HepG2 (cell line): Measurements from ENCODE around the gene COX7A2L. TPM values are rescaled to one million over a fixed set of nuclear protein-coding genes. Genes with fewer than 3 reads are reported as not detected.

Experiments used
- ATAC-seq: fragments of 200-7000 bp; cut with Tn5 transposase; 3 replicates; pipeline ENCODE4 v1.9.1; 2020; ENCODE audit warnings: mild to moderate bottlenecking, moderate library complexity
- BruUV-seq: library from RNA; stranded (reverse); fragments of 400-500 nt; replicated peaks from 2 replicates; lab custom pipeline; 2021; lab: Mats Ljungman, UMichigan
- CTCF ChIA-PET: fragments of 300-600 bp; formaldehyde crosslinking; extraction: SDS; loops from one replicate; lab custom pipeline; 2021; ENCODE audit warnings: low total read pairs, inconsistent platforms, low intra/inter-chr PET ratio; lab: Yijun Ruan, JAX
- POLR2A ChIA-PET: fragments of 350-600 bp; sonication (Branson Sonifier 250); formaldehyde crosslinking; loops from one replicate; lab custom pipeline; 2020; ENCODE audit warnings: antibody characterized with exemption, inconsistent platforms; lab: Yijun Ruan, JAX
- DNase-seq: peaks from one replicate; pipeline ENCODE4 v3.0.0-alpha.2; 2015; ENCODE audit warnings: low spot score
- FAIRE-seq: peaks from 3 replicates; lab custom pipeline; 2011; peaks lifted over from hg19 to GRCh38; lab: Jason Lieb, UNC
- H2AFZ ChIP-seq: one replicate; pipeline ENCODE4 v1.6.1; 2011; ENCODE audit warnings: low read length, inconsistent platforms
- H3K27ac ChIP-seq: fragments of 300-600 bp; 3 replicates; pipeline ENCODE4 v1.8.0; 2011; ENCODE audit warnings: mixed run types, mild to moderate bottlenecking, mixed read lengths, low read length, inconsistent platforms; ENCODE audit not compliant: insufficient read depth; ENCODE audit errors: extremely low read length
- H3K27me3 ChIP-seq, 2 experiments: fragments of 200-600 bp in 1 of 2; 2 replicates in 1 of 2; 3 replicates in 1 of 2; pipeline versions ENCODE4 v1.6.0 to v1.8.0; 2011; ENCODE audit warnings: low read length in 2 of 2, mild to moderate bottlenecking in 2 of 2, moderate library complexity in 2 of 2, inconsistent platforms in 1 of 2; ENCODE audit not compliant: insufficient read depth in 2 of 2, control insufficient read depth in 1 of 2
- H3K36me3 ChIP-seq, 2 experiments: fragments of 200-600 bp in 1 of 2; replicated peaks in 1 of 2; 2 replicates in 1 of 2; 3 replicates in 1 of 2; pipeline versions ENCODE4 v1.5.1 to v1.8.0; 2011; ENCODE audit warnings: low read length in 2 of 2, inconsistent platforms in 1 of 2; ENCODE audit not compliant: insufficient read depth in 2 of 2, control insufficient read depth in 1 of 2
- H3K4me1 ChIP-seq: 2 replicates; pipeline ENCODE4 v1.5.1; 2012; ENCODE audit warnings: low read length, inconsistent platforms; ENCODE audit not compliant: insufficient read depth
- H3K4me2 ChIP-seq: 2 replicates; pipeline ENCODE4 v1.6.0; 2011; ENCODE audit warnings: low read depth, low read length, inconsistent platforms
- H3K4me3 ChIP-seq, 3 experiments: fragments of 200-600 bp in 1 of 3; sonication (generic), shearing (Covaris generic) in 1 of 3; replicated peaks in 1 of 3; 2 replicates each; pipeline ENCODE4 v1.5.1; 2011 to 2016; ENCODE audit warnings: low read length in 3 of 3, inconsistent platforms in 2 of 3, low read depth in 2 of 3, mild to moderate bottlenecking in 2 of 3, control low read depth in 1 of 3, mixed read lengths in 1 of 3; ENCODE audit not compliant: insufficient read depth in 1 of 3
- H3K79me2 ChIP-seq: one replicate; pipeline ENCODE4 v1.6.1; 2011; ENCODE audit warnings: low read length, inconsistent platforms; ENCODE audit not compliant: insufficient read depth
- H3K9ac ChIP-seq: 2 replicates; pipeline ENCODE4 v1.6.0; 2011; ENCODE audit warnings: mild to moderate bottlenecking, low read depth, low read length, inconsistent platforms; ENCODE audit not compliant: insufficient read depth
- H3K9me3 ChIP-seq: 2 replicates; pipeline ENCODE4 v1.5.1; 2012; ENCODE audit warnings: mild to moderate bottlenecking, low read length
- H4K20me1 ChIP-seq: 2 replicates; pipeline ENCODE4 v1.6.0; 2011; ENCODE audit warnings: inconsistent platforms, mild to moderate bottlenecking, low read length, moderate library complexity; ENCODE audit not compliant: insufficient read depth
- ELF4 ChIP-seq: sonication (generic); formaldehyde crosslinking; IDR thresholded peaks from 2 replicates; pipeline ENCODE4 v1.5.0; 2020; ENCODE audit warnings: missing genetic modification reagents, mild to moderate bottlenecking, moderate library complexity, borderline replicate concordance
- PAXIP1 ChIP-seq: sonication (generic); formaldehyde crosslinking; conservative IDR thresholded peaks from 2 replicates; pipeline ENCODE4 v1.4.0; 2020; ENCODE audit warnings: mild to moderate bottlenecking, missing genetic modification reagents, moderate library complexity
- RBM22 ChIP-seq: fragments of 200-400 bp; formaldehyde crosslinking; optimal IDR thresholded peaks from 2 replicates; pipeline ENCODE3; 2017; ENCODE audit warnings: mild to moderate bottlenecking, low read length, moderate library complexity
- WGBS: methylation state at CpG from one replicate; pipeline ENCODE4 v1.1.6; 2017; ENCODE audit warnings: low lambda C conversion rate; 5-methylcytosine and 5-hydroxymethylcytosine counted together
- in situ Hi-C: cut with HindIII; loops from 2 replicates; pipeline ENCODE4 v1.10.0; 2017; ENCODE audit warnings: low pct_unique_long_range_greater_than_20kb; ENCODE audit not compliant: extremely low pct_ligation_motif_present
- intact Hi-C: fragments of 100-400 bp; cut with micrococcal nuclease; formaldehyde crosslinking; loops from one replicate; pipeline ENCODE4 v1.10.0; 2022; ENCODE audit not compliant: unreplicated experiment
- polyA plus RNA-seq, 8 experiments: library from polyadenylated mRNA; depleted of rRNA in 3 of 8; stranded (reverse) in 7 of 8; unstranded in 1 of 8; fragments of >200 nt; fragmentation: Illumina TruSeq in 4 of 8; extraction: Trizol in 4 of 8; gene quantifications; 2 replicates each; pipeline versions ENCODE4 v1.2.1 to v1.2.3, GENCODE V29; 2011 to 2016; ENCODE audit warnings: low read depth in 4 of 8, missing spikeins in 1 of 8, mixed read lengths in 1 of 8; ENCODE audit not compliant: insufficient read depth in 1 of 8
- total RNA-seq, 5 experiments: library from RNA; depleted of rRNA; stranded (reverse); fragments of >200 nt; fragmentation: Illumina TruSeq; extraction: Trizol; gene quantifications; 2 replicates each; pipeline ENCODE4 v1.2.3, GENCODE V29; 2016; ENCODE audit warnings: low read depth in 1 of 5
- TF ChIP-seq, protein P1 (sequence below): sonication (generic); formaldehyde crosslinking; IDR thresholded peaks from 2 replicates; pipeline ENCODE4 v1.5.1; 2020; ENCODE audit warnings: mild to moderate bottlenecking, moderate library complexity, missing genetic modification reagents

COX7A2L gene
- total and polyA plus RNA-seq, 2 of the 13 experiments (the other 11 are each of a cell fraction or from before 2014, with no cell fraction given), result 155 to 201 TPM

DNA sequence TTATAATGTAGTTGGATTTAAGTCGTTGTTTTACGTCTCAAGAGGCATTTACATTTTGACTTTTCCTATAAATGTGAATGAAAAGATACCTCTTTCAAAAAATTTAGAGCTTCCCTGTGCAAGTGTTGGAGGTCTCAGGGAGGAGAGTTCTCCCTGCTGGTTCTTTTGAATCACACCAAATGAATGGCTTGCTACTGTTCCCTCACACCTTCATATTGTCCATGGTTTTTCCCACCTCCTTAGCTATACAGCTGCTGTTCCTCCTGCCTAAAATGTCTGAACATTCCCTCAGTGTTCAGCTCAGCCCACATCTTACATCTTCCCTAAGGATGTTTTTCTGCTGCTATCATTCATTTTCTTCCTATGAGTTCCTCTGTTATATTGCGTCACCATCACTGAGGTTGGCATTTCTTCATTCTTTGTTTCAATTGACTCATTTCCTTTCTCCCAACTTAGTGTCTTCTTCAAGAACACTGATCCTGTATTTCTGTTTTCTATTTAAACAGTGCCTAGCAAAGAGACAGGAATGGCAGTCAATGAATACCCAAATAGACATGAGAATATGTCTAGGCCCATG is 46.0 kb downstream of the COX7A2L start (continued):
- TF ChIP-seq PAXIP1 (no peak), ELF4 (CRISPR knock-in tag) (no peak)

- CTCF ChIA-PET, result no interaction called here
- BruUV-seq, result no TSS peak
- no peaks in the 10 kb centered on the region for H3K79me2 ChIP-seq
Observed at GRCh38 chr2:42312106-42312505, 48.9 kb downstream of the COX7A2L start.

More at GRCh38 chr2:42312106-42312505, 48.9 kb downstream of the COX7A2L start:
- FAIRE-seq (no peak), ATAC-seq (no peak), DNase-seq (no peak)
- Histone ChIP-seq H3K4me3 (no peak overlapping the region), H3K36me3 (peaks cover 14 to 75% of the 10 kb centered on the region in 2 experiments), H3K9ac (no peak overlapping the region), H3K27ac (no peak overlapping the region), H3K9me3 (no peaks in the 10 kb centered on the region), H3K4me2 (no peak overlapping the region), H3K4me1 (no peaks in the 10 kb centered on the region), H4K20me1 (peaks cover 32% of the 10 kb centered on the region), H2AFZ (no peak overlapping the region), H3K27me3 (no peaks in the 10 kb centered on the region)
- intact Hi-C loops, result no loop called here
- TF ChIP-seq, protein P1, sequence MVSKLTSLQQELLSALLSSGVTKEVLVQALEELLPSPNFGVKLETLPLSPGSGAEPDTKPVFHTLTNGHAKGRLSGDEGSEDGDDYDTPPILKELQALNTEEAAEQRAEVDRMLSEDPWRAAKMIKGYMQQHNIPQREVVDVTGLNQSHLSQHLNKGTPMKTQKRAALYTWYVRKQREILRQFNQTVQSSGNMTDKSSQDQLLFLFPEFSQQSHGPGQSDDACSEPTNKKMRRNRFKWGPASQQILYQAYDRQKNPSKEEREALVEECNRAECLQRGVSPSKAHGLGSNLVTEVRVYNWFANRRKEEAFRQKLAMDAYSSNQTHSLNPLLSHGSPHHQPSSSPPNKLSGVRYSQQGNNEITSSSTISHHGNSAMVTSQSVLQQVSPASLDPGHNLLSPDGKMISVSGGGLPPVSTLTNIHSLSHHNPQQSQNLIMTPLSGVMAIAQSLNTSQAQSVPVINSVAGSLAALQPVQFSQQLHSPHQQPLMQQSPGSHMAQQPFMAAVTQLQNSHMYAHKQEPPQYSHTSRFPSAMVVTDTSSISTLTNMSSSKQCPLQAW (CRISPR knock-in tag), result no peak
- peak; percentile 90 for TF ChIP-seq RBM22
- in situ Hi-C loops, result no loop called here
- WGBS, result 95% methylated on average over 4 of the region's 4 CpGs
- POLR2A ChIA-PET, result no interaction called here
